ENCODE results near the gene RANBP1. TPM values are rescaled to one million over a fixed set of nuclear protein-coding genes. Genes with fewer than 3 reads are reported as not detected.

RANBP1 gene
- total and polyA plus RNA-seq, 9 of the 15 experiments (the other 6 are each of a cell fraction or from before 2014, with no cell fraction given) = 162 to 2,891 (median 1,289) TPM

GRCh38 chr22:20152464-20152890 is 36.6 kb downstream of the RANBP1 start (continued):
- TF ChIP-seq HBP1 (CRISPR knock-in tag; IDR thresholded peaks at IDR 0.05) (no peak), ARID2 (IDR thresholded peaks at IDR 0.05) (no peak), JUNB (CRISPR knock-in tag; conservative IDR thresholded peaks at IDR 0.05) (no peak), NONO (IDR thresholded peaks at IDR 0.05; ENCODE audit: low read depth in 2 of 2, low read length in 1 of 2) (no peak), SNAPC5 (CRISPR knock-in tag; IDR thresholded peaks at IDR 0.05) (no peak), ZNF785 (CRISPR knock-in tag; IDR thresholded peaks at IDR 0.05) (no peak), ZNF124 (CRISPR knock-in tag; IDR thresholded peaks at IDR 0.05) (peak; percentile 87; the same call in 1 of the 2 replicates), GTF2B (IDR thresholded peaks at IDR 0.05; ENCODE audit: extremely low read depth, insufficient read length) (no peak), E2F8 (IDR thresholded peaks at IDR 0.05; ENCODE audit: low read depth, partially characterized antibody) (no peak), FOXK2 (conservative IDR thresholded peaks at IDR 0.05 in 1 of 2, IDR thresholded peaks at IDR 0.05 in 1 of 2; ENCODE audit: low read depth in 2 of 2) (no peak), TEAD1 (CRISPR knock-in tag; IDR thresholded peaks at IDR 0.05) (peak in 1 of 2 experiments; percentile 72; a peak in 1 of 4 replicates), SPI1 (IDR thresholded peaks at IDR 0.05; ENCODE audit: borderline replicate concordance, low read depth, low read length) (no peak), CGGBP1 (CRISPR knock-in tag; IDR thresholded peaks at IDR 0.05) (no peak), ZBTB17 (CRISPR knock-in tag; IDR thresholded peaks at IDR 0.05) (no peak), ZNF274 (IDR thresholded peaks at IDR 0.05; ENCODE audit: borderline replicate concordance, low read depth, low read length) (no peak), SMARCA4 (IDR thresholded peaks at IDR 0.05) (no peak), ZNF146 (CRISPR knock-in tag; IDR thresholded peaks at IDR 0.05; ENCODE audit: unreplicated experiment) (no peak), GTF3C2 (IDR thresholded peaks at IDR 0.05; ENCODE audit: borderline replicate concordance, extremely low read depth, insufficient read length) (no peak), DPF2 (IDR thresholded peaks at IDR 0.05) (no peak)

All from K562 (cell line).